ENCODE measurements around the gene SLX9. TPM values are rescaled to one million over a fixed set of nuclear protein-coding genes. Genes with fewer than 3 reads are reported as not detected.

SLX9 gene
- polyA plus RNA-seq, 1 donor (not counting 4 experiments of a cell fraction or from before 2014, with no cell fraction given) = 21.8 TPM

GRCh38 chr21:44898011-44898488, 41.8 kb upstream of the SLX9 start:
- Histone ChIP-seq H3K4me2 (ENCODE audit: control insufficient read depth, extremely low read depth, insufficient read depth, low read depth, low read length) (no peak overlapping the region), H4K20me1 (ENCODE audit: control insufficient read depth, extremely low read depth, insufficient read depth, low read length) (no peaks in the 10 kb centered on the region), H3K4me1 (ENCODE audit: control insufficient read depth, extremely low read depth, insufficient read depth, low read length) (no peaks in the 10 kb centered on the region), H3K79me2 (ENCODE audit: control insufficient read depth, insufficient read depth, low read length) (no peaks in the 10 kb centered on the region), H3K9me3 (ENCODE audit: control insufficient read depth, low read depth, low read length) (no peaks in the 10 kb centered on the region), H3K36me3 (ENCODE audit: control insufficient read depth in 2 of 2, extremely low read depth in 1 of 2, insufficient read depth in 2 of 2, low read length in 2 of 2) (no peaks in the 10 kb centered on the region), H3K27ac (ENCODE audit: control insufficient read depth, insufficient read depth, low read length) (no peak overlapping the region), H3K9ac (ENCODE audit: control insufficient read depth, extremely low read depth, insufficient read depth, low read length) (no peak overlapping the region), H3K9me1 (ENCODE audit: control insufficient read depth, extremely low read depth, insufficient read depth, low read length) (no peaks in the 10 kb centered on the region), H2AFZ (ENCODE audit: control insufficient read depth, low read length) (no peak overlapping the region), H3K27me3 (ENCODE audit: control insufficient read depth, extremely low read depth, insufficient read depth, low read length) (peaks cover 58% of the 10 kb centered on the region), H3K4me3 (ENCODE audit: control insufficient read depth in 2 of 3, extremely low read depth in 1 of 3, insufficient read depth in 2 of 3, low read depth in 1 of 3, low read length in 3 of 3) (no peak overlapping the region)
- no peak for DNase-seq (ENCODE audit: low read depth, low spot score)
- dilution Hi-C loops (cut with MboI; ENCODE audit: extremely low pct_ligation_motif_present, low sequenced_read_pairs) = no loop called here
- no peak for TF ChIP-seq CTCF (optimal IDR thresholded peaks at IDR 0.05 in 1 of 3, IDR thresholded peaks at IDR 0.05 in 1 of 3, conservative IDR thresholded peaks at IDR 0.05 in 1 of 3; ENCODE audit: extremely low read depth in 1 of 3, insufficient read depth in 2 of 3, low read length in 3 of 3)
- TF ChIP-seq EZH2 (IDR thresholded peaks at IDR 0.05; ENCODE audit: low read length) = no peak
- FAIRE-seq = no peak

- H3K4me1 ChIP-seq (ENCODE audit: control insufficient read depth, extremely low read depth, insufficient read depth, low read length) = no peaks in the 10 kb centered on the region
Measured at GRCh38 chr21:44898851-44899767, 40.7 kb upstream of the SLX9 start.

More at GRCh38 chr21:44898851-44899767, 40.7 kb upstream of the SLX9 start:
- Histone ChIP-seq H3K36me3 (ENCODE audit: control insufficient read depth in 2 of 2, extremely low read depth in 1 of 2, insufficient read depth in 2 of 2, low read length in 2 of 2) (no peaks in the 10 kb centered on the region), H3K27me3 (ENCODE audit: control insufficient read depth, extremely low read depth, insufficient read depth, low read length) (peaks cover 52% of the 10 kb centered on the region), H3K9me1 (ENCODE audit: control insufficient read depth, extremely low read depth, insufficient read depth, low read length) (no peaks in the 10 kb centered on the region), H3K79me2 (ENCODE audit: control insufficient read depth, insufficient read depth, low read length) (no peaks in the 10 kb centered on the region), H2AFZ (ENCODE audit: control insufficient read depth, low read length) (no peak overlapping the region), H3K4me3 (ENCODE audit: control insufficient read depth in 2 of 3, extremely low read depth in 1 of 3, insufficient read depth in 2 of 3, low read depth in 1 of 3, low read length in 3 of 3) (no peak overlapping the region), H3K9me3 (ENCODE audit: control insufficient read depth, low read depth, low read length) (no peaks in the 10 kb centered on the region), H3K9ac (ENCODE audit: control insufficient read depth, extremely low read depth, insufficient read depth, low read length) (no peak overlapping the region), H4K20me1 (ENCODE audit: control insufficient read depth, extremely low read depth, insufficient read depth, low read length) (no peaks in the 10 kb centered on the region), H3K4me2 (ENCODE audit: control insufficient read depth, extremely low read depth, insufficient read depth, low read depth, low read length) (no peak overlapping the region), H3K27ac (ENCODE audit: control insufficient read depth, insufficient read depth, low read length) (no peak overlapping the region)
- dilution Hi-C loops (cut with MboI; ENCODE audit: extremely low pct_ligation_motif_present, low sequenced_read_pairs) = no loop called here
- TF ChIP-seq EZH2 (IDR thresholded peaks at IDR 0.05; ENCODE audit: low read length) = no peak
- TF ChIP-seq CTCF (optimal IDR thresholded peaks at IDR 0.05 in 1 of 3, IDR thresholded peaks at IDR 0.05 in 1 of 3, conservative IDR thresholded peaks at IDR 0.05 in 1 of 3; ENCODE audit: extremely low read depth in 1 of 3, insufficient read depth in 2 of 3, low read length in 3 of 3) = no peak
- FAIRE-seq (no peak), DNase-seq (ENCODE audit: low read depth, low spot score) (no peak)

Measured in keratinocyte (primary cell).